GM18526 (cell line): ENCODE results near the gene TTC23.

ENCODE experiments used
- POLR2A ChIP-seq: IDR thresholded peaks from 3 replicates; pipeline ENCODE4 v1.6.1; 2011; ENCODE audit not compliant: insufficient read length; ENCODE audit errors: extremely low read depth

TTC23 gene

GRCh38 chr15:99115300-99116215 lies 133.8 kb downstream of the TTC23 start:
- no peak for TF ChIP-seq POLR2A

DNA sequence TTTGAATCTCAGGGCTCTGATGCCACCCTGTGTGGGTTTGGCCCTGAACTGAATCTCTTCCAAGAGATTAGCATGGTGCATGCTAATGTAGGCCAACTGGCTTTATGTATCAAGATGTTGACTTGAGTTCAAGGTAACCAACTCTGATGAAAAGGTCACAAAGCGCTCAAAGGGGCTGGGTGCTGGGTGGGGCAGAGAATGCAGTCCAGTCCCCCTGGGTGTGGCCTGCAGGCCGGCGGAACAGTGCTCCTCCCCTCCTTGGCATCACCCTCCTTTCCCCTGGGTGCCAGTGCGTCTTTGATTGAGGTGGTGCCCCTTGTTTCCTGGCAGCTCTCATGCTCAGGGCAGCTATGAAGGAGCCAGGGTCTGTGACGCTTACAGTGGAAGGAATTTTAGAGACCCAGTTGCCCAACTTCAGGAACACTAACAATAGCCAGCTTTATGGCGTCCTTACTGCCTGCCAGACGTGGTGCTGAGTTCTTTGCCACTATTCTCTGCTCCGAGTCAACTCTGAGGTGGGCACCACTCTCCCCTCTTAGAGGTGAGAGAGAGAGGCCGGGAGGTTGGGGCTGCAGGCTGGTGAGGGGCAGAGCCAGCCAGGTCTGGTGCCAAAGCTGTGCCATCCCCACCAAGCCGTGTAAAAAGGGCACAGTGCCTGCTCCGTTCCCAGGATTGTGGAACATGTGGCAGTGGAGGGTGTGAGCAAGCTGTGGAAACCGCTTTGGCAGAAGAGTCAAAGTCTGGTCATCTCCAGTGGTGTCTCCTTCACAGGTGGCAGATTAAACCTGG lies 134.7 kb downstream of the TTC23 start:
- TF ChIP-seq POLR2A: no peak

GRCh38 chr15:99113547-99114271 lies 135.7 kb downstream of the TTC23 start:
- TF ChIP-seq POLR2A: no peak

DNA sequence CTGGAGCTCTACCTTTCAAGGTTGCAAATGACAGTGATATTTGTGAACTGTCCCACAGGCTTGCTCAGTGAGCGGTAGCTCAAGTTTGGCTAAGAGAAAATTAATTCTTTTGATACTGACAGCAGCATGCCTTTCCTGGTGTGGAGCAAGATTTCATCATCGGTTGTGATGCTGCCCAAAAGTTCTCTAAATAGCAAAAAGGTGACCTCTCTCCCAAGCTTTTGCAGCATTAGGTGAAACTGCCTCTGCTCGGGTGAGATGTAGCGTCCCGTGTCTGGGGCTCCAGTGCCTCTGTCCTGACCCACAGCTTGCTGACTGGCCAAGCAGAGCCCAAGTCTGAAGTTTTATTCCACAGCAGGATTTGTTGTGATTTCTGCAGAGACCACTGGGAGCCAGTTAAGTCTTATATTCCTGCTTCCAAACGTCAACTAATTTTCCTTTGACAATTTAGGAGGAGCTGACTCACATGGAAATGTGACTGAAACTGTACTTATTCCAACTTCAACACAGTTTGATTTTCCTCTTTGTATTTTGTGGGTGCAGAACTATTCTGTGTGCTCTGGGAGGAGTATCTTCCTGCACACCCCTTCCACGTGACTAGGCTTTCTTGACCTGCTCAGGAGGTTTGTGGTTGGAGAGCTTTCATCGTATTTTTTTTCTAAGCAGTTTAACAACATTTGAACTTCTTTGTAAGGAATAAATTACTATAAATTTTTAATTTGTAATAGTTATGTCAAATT lies 138.6 kb downstream of the TTC23 start:
- no peak for TF ChIP-seq POLR2A

- no peak for TF ChIP-seq POLR2A
These were observed 139.3 kb downstream of the TTC23 start for GRCh38 chr15:99110093-99110492.

DNA sequence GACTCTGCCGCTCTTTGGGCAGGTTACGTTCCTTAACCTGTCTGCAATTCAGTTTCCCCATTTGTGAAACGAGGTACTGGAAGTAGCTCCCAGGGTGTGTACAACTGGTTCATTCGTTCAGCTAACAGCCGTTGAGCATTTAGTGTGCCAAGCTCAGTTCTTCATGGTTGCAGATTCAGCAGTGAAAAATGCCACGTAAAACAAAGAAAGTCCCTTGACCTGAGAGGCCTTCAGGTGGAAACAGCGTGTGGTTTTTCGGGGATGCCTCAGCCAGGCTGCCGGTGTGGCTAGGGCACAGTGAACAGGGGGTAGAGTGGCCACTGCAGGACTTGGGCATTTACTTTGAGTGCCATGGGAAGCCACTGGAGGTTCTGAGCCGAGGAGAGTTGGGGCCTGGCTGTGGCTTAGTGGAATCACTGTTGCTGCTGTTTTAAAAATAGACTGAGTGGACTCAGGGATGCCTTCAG lies 139.8 kb downstream of the TTC23 start:
- no peak for TF ChIP-seq POLR2A

GRCh38 chr15:99108993-99109392 lies 140.4 kb downstream of the TTC23 start:
- no peak for TF ChIP-seq POLR2A

DNA sequence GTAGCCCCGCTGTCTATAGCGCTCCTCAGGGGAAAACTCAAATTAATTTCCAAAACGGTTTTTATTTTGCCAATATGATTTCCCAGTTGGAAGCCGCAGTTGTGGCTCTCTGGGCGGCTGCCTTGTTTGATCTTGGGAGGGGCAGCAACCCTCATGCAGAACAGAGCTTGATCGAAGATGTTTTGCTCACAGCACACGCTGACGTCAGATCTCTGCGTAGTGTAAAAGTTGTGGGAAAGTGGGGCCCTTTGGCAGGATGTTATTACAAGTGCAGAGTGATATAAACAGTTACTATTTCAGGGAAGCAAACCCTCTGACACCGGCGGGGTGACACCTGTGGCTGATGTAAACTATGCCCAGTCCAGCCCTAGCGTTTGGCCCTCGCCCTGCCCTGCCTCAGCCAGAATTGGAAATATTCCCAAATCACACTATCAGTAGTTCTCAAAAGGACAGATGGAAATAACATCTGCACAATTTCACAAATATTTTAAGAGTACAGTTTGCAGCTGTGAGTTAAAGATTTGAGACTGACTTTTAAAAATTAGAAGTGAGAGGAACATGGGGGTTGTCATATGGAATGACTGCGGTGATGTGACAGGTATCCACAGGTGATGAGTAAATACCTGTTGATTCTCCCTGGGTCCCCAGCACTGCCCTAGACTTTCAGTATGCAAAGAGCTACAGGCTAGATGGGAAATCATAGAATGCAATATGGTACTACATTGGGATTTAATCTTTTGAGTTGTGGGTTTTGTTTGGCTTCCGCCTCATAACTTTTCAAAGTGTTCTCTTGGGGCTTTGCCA lies 142.8 kb downstream of the TTC23 start:
- no peak for TF ChIP-seq POLR2A

GRCh38 chr15:99105514-99106341 lies 143.7 kb downstream of the TTC23 start:
- no peak for TF ChIP-seq POLR2A

GRCh38 chr15:99104788-99105513 lies 144.4 kb downstream of the TTC23 start, which contains the start of gene SYNM:
Gene SYNM (plus strand): TSS chr15:99105080. CDS start chr15:99105200, 120 bp downstream.
- peak; percentile 37 for TF ChIP-seq POLR2A

GRCh38 chr15:99103279-99103678 lies 146.1 kb downstream of the TTC23 start:
- TF ChIP-seq POLR2A: no peak
